GM12872 (cell line): Measurements from ENCODE around the gene ARL4C.

Experiments
- CTCF ChIP-seq: IDR thresholded peaks from 3 replicates; pipeline ENCODE4 v1.5.1; 2011; ENCODE audit warnings: low read depth, mild to moderate bottlenecking, low read length, moderate library complexity; ENCODE audit not compliant: insufficient read depth

Gene ARL4C

GRCh38 chr2:234469251-234469845 lies 27.5 kb downstream of the ARL4C start:
- no peak for TF ChIP-seq CTCF

DNA sequence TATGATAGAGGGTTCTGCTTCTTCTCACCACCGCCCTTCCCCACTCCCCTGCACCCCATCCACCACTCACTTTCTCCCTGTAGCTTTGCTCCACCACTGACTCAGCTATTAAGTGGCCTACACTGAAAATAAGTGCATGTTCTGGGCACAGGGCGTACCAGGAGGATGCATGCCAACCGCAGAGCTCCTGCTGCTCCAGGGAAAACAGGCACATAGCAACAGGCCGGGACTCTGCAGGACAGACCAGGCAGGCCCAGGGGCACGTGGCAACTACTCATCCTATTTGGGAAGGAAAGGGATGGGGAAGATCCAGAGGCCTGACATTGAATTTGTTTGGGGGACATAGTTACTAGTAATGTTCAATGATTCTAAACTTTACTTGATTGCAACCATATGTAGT lies 28.4 kb downstream of the ARL4C start:
- TF ChIP-seq CTCF, result no peak

DNA sequence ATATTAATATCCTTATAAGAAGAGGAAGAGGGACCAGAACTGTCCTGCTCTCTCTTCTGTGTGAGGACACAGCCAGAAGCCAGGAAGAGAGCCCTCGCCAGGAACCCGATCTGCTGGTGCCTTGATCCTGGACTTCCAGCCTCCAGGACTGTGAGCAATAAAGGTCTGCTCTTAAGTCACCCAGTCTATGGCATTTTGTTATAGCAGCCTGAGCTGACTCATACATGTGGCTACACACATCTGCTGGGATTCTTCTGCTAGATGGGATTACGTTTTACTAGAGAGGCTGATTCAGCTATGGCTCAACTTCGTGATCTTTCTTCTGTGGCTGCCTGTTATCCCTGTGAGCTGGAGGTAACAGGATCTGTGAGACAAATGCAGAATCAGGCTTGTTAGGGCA lies 29.6 kb downstream of the ARL4C start:
- TF ChIP-seq CTCF, result no peak

DNA sequence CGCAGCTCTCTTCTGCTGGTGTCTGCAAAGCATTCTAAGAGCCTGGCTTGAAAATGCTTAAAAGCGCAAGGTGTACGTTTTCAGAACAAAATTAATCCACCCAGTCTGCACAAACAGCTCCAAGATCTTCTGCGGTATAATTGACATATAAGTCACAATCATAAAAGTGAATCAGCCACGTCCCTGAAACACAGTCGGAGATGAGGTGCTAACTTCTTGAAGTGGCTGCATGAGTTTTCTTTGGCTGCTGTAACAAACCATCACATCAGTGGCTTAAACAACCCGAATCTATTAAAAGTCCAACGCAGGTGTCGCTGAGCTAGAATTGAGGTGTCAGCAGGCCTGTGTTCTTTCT lies 32.6 kb downstream of the ARL4C start:
- no peak for TF ChIP-seq CTCF

GRCh38 chr2:234463626-234464290 lies 33.1 kb downstream of the ARL4C start:
- no peak for TF ChIP-seq CTCF

DNA sequence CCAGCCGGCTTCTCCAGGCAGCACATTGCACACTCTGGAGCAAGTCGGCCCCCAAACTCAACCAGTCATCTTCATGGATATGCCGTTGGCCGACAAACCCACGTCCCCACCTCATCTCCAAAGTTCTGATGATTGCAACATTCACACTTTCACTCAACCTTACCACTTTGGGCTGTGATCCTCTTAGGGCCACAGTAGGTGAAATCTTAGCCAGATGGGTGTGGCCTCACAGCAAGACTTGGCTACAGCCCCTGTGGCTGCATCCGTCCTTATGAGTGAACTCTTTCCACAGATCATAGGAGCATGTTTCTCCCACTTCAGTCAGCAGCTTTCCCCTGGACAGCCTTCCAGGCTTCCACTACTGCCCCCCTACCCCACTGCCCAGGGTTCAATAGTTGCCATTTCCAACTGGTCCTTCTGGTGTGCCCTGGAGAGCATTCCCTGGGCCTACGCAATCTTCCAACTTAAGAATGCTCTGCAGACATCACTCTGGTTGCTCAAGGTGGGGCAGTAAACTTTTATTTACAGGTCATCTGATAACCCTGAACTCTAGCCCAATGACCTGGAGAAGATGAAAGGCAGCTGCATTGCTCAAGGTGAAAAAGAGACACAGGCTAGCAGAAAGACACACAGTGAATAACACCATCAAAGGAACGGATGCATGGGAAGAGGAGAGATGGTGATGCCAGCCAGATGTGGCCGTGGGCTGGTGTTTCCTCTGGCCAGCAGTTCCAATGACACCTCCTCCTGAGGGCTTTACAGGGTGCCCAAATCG lies 34.5 kb downstream of the ARL4C start:
- TF ChIP-seq CTCF, result no peak

GRCh38 chr2:234459401-234460009 lies 37.4 kb downstream of the ARL4C start:
- no peak for TF ChIP-seq CTCF
